Loucy (cell line): Measurements from ENCODE around the gene SRD5A3.

Source experiments
- CTCF ChIP-seq: fragments of 200-600 bp; sonication (generic); conservative IDR thresholded peaks from 2 replicates; pipeline ENCODE4 v1.5.1; 2014; ENCODE audit warnings: mild to moderate bottlenecking, antibody characterized with exemption, low read length
- EZH2phosphoT487 ChIP-seq: fragments of 200-600 bp; IDR thresholded peaks from 2 replicates; pipeline ENCODE4 v1.6.1; 2018; ENCODE audit warnings: antibody characterized with exemption, mild to moderate bottlenecking, moderate library complexity, borderline replicate concordance

- no peak for TF ChIP-seq CTCF
- TF ChIP-seq EZH2phosphoT487, result no peak
Measured at GRCh38 chr4:55380576-55380975, 34.5 kb downstream of the SRD5A3 start.
